ENCODE measurements around the gene SLIT1.
"Not testable (repeated sequence)": the region's sequence is repeated elsewhere in the genome, so short reads cannot be mapped to it uniquely, and the experiment has no call there.

The SLIT1 gene

GRCh38 chr10:97082575-97082974, 103.2 kb downstream of the SLIT1 start:
- DNase-seq (ENCODE audit: low read depth in 2 of 2) = not testable (repeated sequence)

- DNase-seq (ENCODE audit: low read depth in 2 of 2) = peak; percentile 15 to 16
These were observed 104.0 kb downstream of the SLIT1 start for GRCh38 chr10:97081621-97082235.

GRCh38 chr10:97080051-97080776, 105.5 kb downstream of the SLIT1 start:
- no peak for DNase-seq (ENCODE audit: low read depth in 2 of 2)

GRCh38 chr10:97079448-97079847, 106.3 kb downstream of the SLIT1 start:
- no peak for DNase-seq (ENCODE audit: low read depth in 2 of 2)

- no peak for DNase-seq (ENCODE audit: low read depth in 2 of 2)
These were observed 106.8 kb downstream of the SLIT1 start for GRCh38 chr10:97078938-97079445.

GRCh38 chr10:97078261-97078937, 107.4 kb downstream of the SLIT1 start:
- no peak for DNase-seq (ENCODE audit: low read depth in 2 of 2)

- no peak for DNase-seq (ENCODE audit: low read depth in 2 of 2)
These were observed 109.0 kb downstream of the SLIT1 start for GRCh38 chr10:97076781-97077180.

GRCh38 chr10:97075961-97076525, 109.7 kb downstream of the SLIT1 start:
- DNase-seq (ENCODE audit: low read depth in 2 of 2) = no peak

GRCh38 chr10:97075421-97075820, 110.3 kb downstream of the SLIT1 start:
- DNase-seq (ENCODE audit: low read depth in 2 of 2) = no peak

- DNase-seq (ENCODE audit: low read depth in 2 of 2) = no peak
These were observed 111.3 kb downstream of the SLIT1 start for GRCh38 chr10:97074256-97075145.

- peak; percentile 32 to 44 for DNase-seq (ENCODE audit: low read depth in 2 of 2)
These were observed 112.7 kb downstream of the SLIT1 start for GRCh38 chr10:97072851-97073665.

- no peak for DNase-seq (ENCODE audit: low read depth in 2 of 2)
These were observed 114.3 kb downstream of the SLIT1 start for GRCh38 chr10:97071496-97071895.

- no peak for DNase-seq (ENCODE audit: low read depth in 2 of 2)
These were observed 116.0 kb downstream of the SLIT1 start for GRCh38 chr10:97069576-97070362.

- no peak for DNase-seq (ENCODE audit: low read depth in 2 of 2)
These were observed 116.7 kb downstream of the SLIT1 start for GRCh38 chr10:97069026-97069425.

GRCh38 chr10:97067716-97068391, 117.9 kb downstream of the SLIT1 start:
- no peak for DNase-seq (ENCODE audit: low read depth in 2 of 2)

- no peak for DNase-seq (ENCODE audit: low read depth in 2 of 2)
These were observed 118.7 kb downstream of the SLIT1 start for GRCh38 chr10:97066877-97067555.

GRCh38 chr10:97065686-97066660, 119.8 kb downstream of the SLIT1 start:
- DNase-seq (ENCODE audit: low read depth in 2 of 2) = no peak

All from fibroblast of skin of left quadriceps (primary cell).